ENCODE measurements around the gene CDH4. TPM values are rescaled to one million over a fixed set of nuclear protein-coding genes. Genes with fewer than 3 reads are reported as not detected.

The CDH4 gene
- total RNA-seq, 1 donor from 2014 or later = 39.7 TPM

DNA sequence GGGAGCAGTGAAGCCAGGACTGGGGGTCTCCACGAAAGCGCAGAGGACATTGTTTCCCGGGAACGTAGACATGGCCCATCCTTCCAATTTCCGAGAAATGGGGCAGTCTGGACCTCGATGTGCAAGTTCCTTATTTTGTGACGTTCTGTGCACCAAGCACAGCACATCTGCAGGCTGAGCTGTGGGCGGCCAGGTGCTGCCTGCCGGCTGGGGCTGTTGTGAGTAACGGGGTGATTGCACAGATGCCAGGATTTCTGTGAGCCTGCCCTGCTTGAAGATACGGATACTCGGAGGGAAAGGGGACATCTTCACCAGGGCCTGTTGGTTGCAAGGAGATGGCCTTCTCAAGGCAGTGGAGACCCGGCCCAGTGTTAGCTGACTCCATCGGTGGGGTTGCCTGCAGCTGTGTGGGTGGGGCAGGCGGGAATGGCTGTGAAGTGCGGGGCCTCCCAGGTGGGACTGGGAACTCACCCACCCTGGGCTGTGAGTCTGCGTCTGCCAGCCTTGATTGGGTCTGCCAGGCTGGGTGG lies 27.6 kb downstream of the CDH4 start:
- H3K4me3 ChIP-seq (ENCODE audit: low read depth, low read length) = no peak overlapping the region
- no peaks in the 10 kb centered on the region for H3K27me3 ChIP-seq (ENCODE audit: control insufficient read depth, insufficient read depth, low read length)
- DNase-seq (ENCODE audit: low read depth) = no peak
- TF ChIP-seq, protein P1, sequence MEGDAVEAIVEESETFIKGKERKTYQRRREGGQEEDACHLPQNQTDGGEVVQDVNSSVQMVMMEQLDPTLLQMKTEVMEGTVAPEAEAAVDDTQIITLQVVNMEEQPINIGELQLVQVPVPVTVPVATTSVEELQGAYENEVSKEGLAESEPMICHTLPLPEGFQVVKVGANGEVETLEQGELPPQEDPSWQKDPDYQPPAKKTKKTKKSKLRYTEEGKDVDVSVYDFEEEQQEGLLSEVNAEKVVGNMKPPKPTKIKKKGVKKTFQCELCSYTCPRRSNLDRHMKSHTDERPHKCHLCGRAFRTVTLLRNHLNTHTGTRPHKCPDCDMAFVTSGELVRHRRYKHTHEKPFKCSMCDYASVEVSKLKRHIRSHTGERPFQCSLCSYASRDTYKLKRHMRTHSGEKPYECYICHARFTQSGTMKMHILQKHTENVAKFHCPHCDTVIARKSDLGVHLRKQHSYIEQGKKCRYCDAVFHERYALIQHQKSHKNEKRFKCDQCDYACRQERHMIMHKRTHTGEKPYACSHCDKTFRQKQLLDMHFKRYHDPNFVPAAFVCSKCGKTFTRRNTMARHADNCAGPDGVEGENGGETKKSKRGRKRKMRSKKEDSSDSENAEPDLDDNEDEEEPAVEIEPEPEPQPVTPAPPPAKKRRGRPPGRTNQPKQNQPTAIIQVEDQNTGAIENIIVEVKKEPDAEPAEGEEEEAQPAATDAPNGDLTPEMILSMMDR (IDR thresholded peaks at IDR 0.05; ENCODE audit: insufficient read depth, low read length, poor library complexity, severe bottlenecking) = no peak
- no peaks in the 10 kb centered on the region for H3K36me3 ChIP-seq (ENCODE audit: control insufficient read depth, insufficient read depth, low read length)

GRCh38 chr20:61280217-61280980 lies 28.3 kb downstream of the CDH4 start:
- no peaks in the 10 kb centered on the region for H3K27me3 ChIP-seq (ENCODE audit: control insufficient read depth, insufficient read depth, low read length)
- no peaks in the 10 kb centered on the region for H3K36me3 ChIP-seq (ENCODE audit: control insufficient read depth, insufficient read depth, low read length)
- H3K4me3 ChIP-seq (ENCODE audit: low read depth, low read length) = no peak overlapping the region
- no peak for DNase-seq (ENCODE audit: low read depth)
- TF ChIP-seq, protein P1 (IDR thresholded peaks at IDR 0.05; ENCODE audit: insufficient read depth, low read length, poor library complexity, severe bottlenecking) = no peak

DNA sequence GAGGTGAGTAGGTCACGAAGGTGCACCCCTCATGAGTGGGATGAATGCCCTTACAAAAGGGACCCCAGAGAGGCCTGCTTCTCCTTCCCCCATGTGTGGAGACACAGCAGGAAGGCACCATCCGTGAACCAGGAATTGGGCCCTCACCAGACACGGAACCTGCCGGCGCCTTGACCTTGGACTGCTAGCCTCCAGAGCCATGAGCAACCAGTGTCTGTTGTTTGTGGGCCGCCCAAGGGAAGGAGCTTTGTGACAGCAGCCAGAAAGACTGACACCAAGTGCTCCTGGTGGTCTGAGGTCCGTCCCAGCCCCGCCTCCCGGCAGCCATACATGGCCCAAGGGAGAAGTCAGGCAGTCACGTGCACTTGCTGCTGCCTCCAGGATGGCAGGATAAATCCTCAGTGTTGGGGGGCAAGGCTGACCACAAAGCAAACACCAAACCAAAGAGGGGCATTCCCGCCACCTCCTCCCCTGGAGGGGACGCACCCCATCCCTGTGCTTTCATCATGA lies 29.3 kb downstream of the CDH4 start:
- TF ChIP-seq, protein P1 (IDR thresholded peaks at IDR 0.05; ENCODE audit: insufficient read depth, low read length, poor library complexity, severe bottlenecking) = no peak
- DNase-seq (ENCODE audit: low read depth) = no peak
- Histone ChIP-seq H3K4me3 (ENCODE audit: low read depth, low read length) (no peak overlapping the region), H3K27me3 (ENCODE audit: control insufficient read depth, insufficient read depth, low read length) (no peaks in the 10 kb centered on the region), H3K36me3 (ENCODE audit: control insufficient read depth, insufficient read depth, low read length) (no peaks in the 10 kb centered on the region)

DNA sequence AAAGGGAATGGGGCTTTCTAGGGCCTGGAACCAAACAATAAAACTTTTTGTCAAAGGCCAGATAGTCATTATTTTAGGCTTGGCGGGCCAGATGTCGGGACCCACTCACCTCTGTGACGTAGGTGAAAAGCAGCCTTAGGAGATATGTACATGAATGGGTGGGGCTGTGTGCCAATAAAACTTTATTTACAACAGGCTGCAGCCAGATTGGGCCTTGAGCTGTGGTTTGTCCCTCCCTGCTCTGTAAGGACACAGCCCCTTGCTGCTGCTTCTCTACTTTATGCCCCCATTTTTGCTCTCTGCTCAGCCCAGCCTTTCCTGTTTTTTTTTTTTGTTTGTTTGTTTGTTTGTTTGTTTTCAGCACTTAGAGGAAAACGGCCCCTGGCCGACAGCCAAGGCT lies 32.7 kb downstream of the CDH4 start:
- DNase-seq (ENCODE audit: low read depth) = no peak
- Histone ChIP-seq H3K27me3 (ENCODE audit: control insufficient read depth, insufficient read depth, low read length) (no peaks in the 10 kb centered on the region), H3K36me3 (ENCODE audit: control insufficient read depth, insufficient read depth, low read length) (no peaks in the 10 kb centered on the region), H3K4me3 (ENCODE audit: low read depth, low read length) (no peak overlapping the region)
- TF ChIP-seq, protein P1 (IDR thresholded peaks at IDR 0.05; ENCODE audit: insufficient read depth, low read length, poor library complexity, severe bottlenecking) = no peak

- TF ChIP-seq, protein P1 (IDR thresholded peaks at IDR 0.05; ENCODE audit: insufficient read depth, low read length, poor library complexity, severe bottlenecking) = no peak
- no peaks in the 10 kb centered on the region for H3K27me3 ChIP-seq (ENCODE audit: control insufficient read depth, insufficient read depth, low read length)
- no peak overlapping the region for H3K4me3 ChIP-seq (ENCODE audit: low read depth, low read length)
- no peaks in the 10 kb centered on the region for H3K36me3 ChIP-seq (ENCODE audit: control insufficient read depth, insufficient read depth, low read length)
- DNase-seq (ENCODE audit: low read depth) = no peak
Observed at GRCh38 chr20:61285152-61285645, 33.1 kb downstream of the CDH4 start.
